GM13976 (cell line): ENCODE results near the gene IER2.

Source experiments
- DNase-seq: peaks from one replicate; pipeline ENCODE4 v3.0.0; 2012; ENCODE audit warnings: low spot score
- CTCF ChIP-seq: IDR thresholded peaks from 2 replicates; pipeline ENCODE4 v1.5.1; 2012; ENCODE audit warnings: borderline replicate concordance, mild to moderate bottlenecking; ENCODE audit not compliant: insufficient read depth; ENCODE audit errors: extremely low read depth, missing control alignments, control extremely low read depth
- in situ Hi-C: fragments of 300-500 bp; cut with MboI; formaldehyde crosslinking; loops from one replicate; pipeline ENCODE4 v1.12.0; 2022; ENCODE audit warnings: low sequenced_read_pairs, mixed read lengths, inconsistent platforms; ENCODE audit not compliant: unreplicated experiment

The IER2 gene

GRCh38 chr19:13150187-13150930 lies at the start of gene IER2, which contains the start of gene STX10:
IER2 (plus strand) TSS chr19:13150411; CDS start chr19:13153187, 2,776 bp downstream.
STX10 (minus strand) TSS chr19:13150375; CDS start chr19:13150173, 202 bp downstream.
- peak; percentile 95 for DNase-seq
- peak; percentile 64 for TF ChIP-seq CTCF
- in situ Hi-C loops, result no loop called here

GRCh38 chr19:13100841-13101589 lies 49.2 kb upstream of the IER2 start:
- peak; percentile 31 for TF ChIP-seq CTCF
- in situ Hi-C loops, result no loop called here
- no peak for DNase-seq

- no peak for TF ChIP-seq CTCF
- no peak for DNase-seq
- in situ Hi-C loops, result no loop called here
Measured at GRCh38 chr19:13101590-13102415, 48.4 kb upstream of the IER2 start.

- in situ Hi-C loops, result no loop called here
- no peak for DNase-seq
- no peak for TF ChIP-seq CTCF
Measured at GRCh38 chr19:13102416-13102665, 47.9 kb upstream of the IER2 start.

- DNase-seq, result peak; percentile 84
- TF ChIP-seq CTCF, result no peak
- in situ Hi-C loops, result no loop called here
Measured at GRCh38 chr19:13102666-13103580, 47.3 kb upstream of the IER2 start, which contains the start of gene LYL1. LYL1 (minus strand) TSS chr19:13102858; CDS start chr19:13101171, 1,687 bp downstream.
